ENCODE results near the gene ARMC9. TPM values are rescaled to one million over a fixed set of nuclear protein-coding genes. Genes with fewer than 3 reads are reported as not detected.

ARMC9 gene
- total RNA-seq, 1 donor from 2014 or later, result 3.3 TPM

GRCh38 chr2:231394211-231395141 lies 196.0 kb downstream of the ARMC9 start:
- no peaks in the 10 kb centered on the region for H3K9me3 ChIP-seq
- H3K36me3 ChIP-seq, result no peaks in the 10 kb centered on the region
- intact Hi-C loops (cut with DNase I), result no loop called here
- peak overlapping the region in 1 of 2 donors; percentile 61 for H3K4me3 ChIP-seq
- no peaks in the 10 kb centered on the region for H3K27me3 ChIP-seq
- no peak for DNase-seq (ENCODE audit: low spot score in 2 of 2)
- no peak overlapping the region for H3K27ac ChIP-seq
- peaks cover under 1 to 2% of the 10 kb centered on the region in 2 donors for H3K4me1 ChIP-seq
- no peak for TF ChIP-seq CTCF (IDR thresholded peaks at IDR 0.05)

GRCh38 chr2:231395188-231396057 lies 197.0 kb downstream of the ARMC9 start, which contains the start of gene B3GNT7:
TSS of gene B3GNT7 (plus strand) at chr2:231395710. CDS start at chr2:231395804, 94 bp downstream.
- H3K9me3 ChIP-seq, result no peaks in the 10 kb centered on the region
- intact Hi-C loops (cut with DNase I), result no loop called here
- peak within 1 kb of the TSS; percentile 53 to 61 for H3K4me3 ChIP-seq
- no peaks in the 10 kb centered on the region for H3K27me3 ChIP-seq
- H3K27ac ChIP-seq, result peak within 1 kb of the TSS; percentile 34 to 61
- TF ChIP-seq CTCF (IDR thresholded peaks at IDR 0.05), result no peak
- no peaks in the 10 kb centered on the region for H3K36me3 ChIP-seq
- H3K4me1 ChIP-seq, result peaks cover 10 to 11% of the 10 kb centered on the region in 2 donors
- DNase-seq (ENCODE audit: low spot score in 2 of 2), result no peak

- H3K9me3 ChIP-seq, result no peaks in the 10 kb centered on the region
- peaks cover 12 to 14% of the 10 kb centered on the region in 2 donors for H3K4me1 ChIP-seq
- H3K4me3 ChIP-seq, result peak overlapping the region; percentile 53 to 61
- no peaks in the 10 kb centered on the region for H3K27me3 ChIP-seq
- peak overlapping the region; percentile 34 to 61 for H3K27ac ChIP-seq
- intact Hi-C loops (cut with DNase I), result no loop called here
- no peak for DNase-seq (ENCODE audit: low spot score in 2 of 2)
- no peak for TF ChIP-seq CTCF (IDR thresholded peaks at IDR 0.05)
- H3K36me3 ChIP-seq, result no peaks in the 10 kb centered on the region
Observed at GRCh38 chr2:231396058-231396821, 197.8 kb downstream of the ARMC9 start.

- Histone ChIP-seq H3K4me3 (no peak overlapping the region), H3K9me3 (no peaks in the 10 kb centered on the region), H3K27me3 (no peaks in the 10 kb centered on the region), H3K27ac (no peak overlapping the region), H3K36me3 (no peaks in the 10 kb centered on the region), H3K4me1 (peaks cover 12 to 14% of the 10 kb centered on the region in 2 donors)
- no peak for DNase-seq (ENCODE audit: low spot score in 2 of 2)
- no peak for TF ChIP-seq CTCF (IDR thresholded peaks at IDR 0.05)
- intact Hi-C loops (cut with DNase I), result no loop called here
Observed at GRCh38 chr2:231397011-231397927, 198.8 kb downstream of the ARMC9 start.
